ENCODE data around the gene KLHL29. TPM values are rescaled to one million over a fixed set of nuclear protein-coding genes. Genes with fewer than 3 reads are reported as not detected.

KLHL29 gene
- total and polyA plus RNA-seq, 2 of the 13 experiments (the other 11 are each of a cell fraction or from before 2014, with no cell fraction given) = 0.01 TPM; not detected in 1

GRCh38 chr2:23457990-23458682 lies 73.2 kb downstream of the KLHL29 start (continued):
- TF ChIP-seq PAXIP1 (CRISPR knock-in tag; conservative IDR thresholded peaks at IDR 0.05) (no peak), ZNF503 (CRISPR knock-in tag; IDR thresholded peaks at IDR 0.05) (no peak), KDM4B (CRISPR knock-in tag; IDR thresholded peaks at IDR 0.05) (no peak)

GRCh38 chr2:23459032-23459431 lies 74.1 kb downstream of the KLHL29 start:
- H3K9me3 ChIP-seq (ENCODE audit: low read length) = no peaks in the 10 kb centered on the region
- H3K4me1 ChIP-seq (ENCODE audit: insufficient read depth, low read length) = no peaks in the 10 kb centered on the region
- no peak overlapping the region for H3K9ac ChIP-seq (ENCODE audit: insufficient read depth, low read depth, low read length)
- WGBS (ENCODE audit: low lambda C conversion rate) = 16% methylated on average over 2 of the region's 2 CpGs
- no peak for FAIRE-seq
- no peak overlapping the region for H2AFZ ChIP-seq (ENCODE audit: low read length)
- no peak overlapping the region for H3K4me3 ChIP-seq (replicated peaks in 1 of 3; ENCODE audit: insufficient read depth in 1 of 3, low read depth in 2 of 3, low read length in 3 of 3)
- H4K20me1 ChIP-seq (ENCODE audit: insufficient read depth, low read length) = no peaks in the 10 kb centered on the region
- H3K27ac ChIP-seq (ENCODE audit: extremely low read length, insufficient read depth, low read length) = no peak overlapping the region
- TF ChIP-seq NONO (IDR thresholded peaks at IDR 0.05) (no peak), NONO (CRISPR knock-in tag; conservative IDR thresholded peaks at IDR 0.05) (no peak), SCMH1 (CRISPR knock-in tag; IDR thresholded peaks at IDR 0.05; ENCODE audit: borderline replicate concordance) (no peak), ZNF629 (CRISPR knock-in tag; conservative IDR thresholded peaks at IDR 0.05) (no peak), DZIP1 (CRISPR knock-in tag; IDR thresholded peaks at IDR 0.05) (no peak)
- BruUV-seq (replicated peaks) = no TSS peak
- intact Hi-C loops (cut with micrococcal nuclease; ENCODE audit: unreplicated experiment) = no loop called here
- CTCF ChIA-PET (ENCODE audit: low intra/inter-chr PET ratio, low total read pairs) = interaction anchor here (2.0 kb wide), 1 partner anchor 260 kb away, joined by 11 read pairs; no protein-coding TSS in a partner anchor
- no peak for ATAC-seq
- POLR2A ChIA-PET = no interaction called here
- H3K79me2 ChIP-seq (ENCODE audit: insufficient read depth, low read length) = no peaks in the 10 kb centered on the region
- H3K27me3 ChIP-seq (ENCODE audit: control insufficient read depth in 1 of 2, insufficient read depth in 2 of 2, low read length in 2 of 2) = peaks cover 1 to 3% of the 10 kb centered on the region in 2 experiments; a peak in 2 of 5 replicates
- no peak overlapping the region for H3K4me2 ChIP-seq (ENCODE audit: low read depth, low read length)
- H3K36me3 ChIP-seq (replicated peaks in 1 of 2; ENCODE audit: control insufficient read depth in 1 of 2, insufficient read depth in 2 of 2, low read length in 2 of 2) = no peaks in the 10 kb centered on the region
- DNase-seq (ENCODE audit: low spot score) = no peak
- in situ Hi-C loops (cut with HindIII; ENCODE audit: extremely low pct_ligation_motif_present, low pct_unique_long_range_greater_than_20kb) = no loop called here

Measured in HepG2 (cell line).